ENCODE results near the gene FXYD1. TPM values are rescaled to one million over a fixed set of nuclear protein-coding genes. Genes with fewer than 3 reads are reported as not detected.

Gene FXYD1
- total RNA-seq, 1 experiment from 2014 or later, result 13.3 TPM

DNA sequence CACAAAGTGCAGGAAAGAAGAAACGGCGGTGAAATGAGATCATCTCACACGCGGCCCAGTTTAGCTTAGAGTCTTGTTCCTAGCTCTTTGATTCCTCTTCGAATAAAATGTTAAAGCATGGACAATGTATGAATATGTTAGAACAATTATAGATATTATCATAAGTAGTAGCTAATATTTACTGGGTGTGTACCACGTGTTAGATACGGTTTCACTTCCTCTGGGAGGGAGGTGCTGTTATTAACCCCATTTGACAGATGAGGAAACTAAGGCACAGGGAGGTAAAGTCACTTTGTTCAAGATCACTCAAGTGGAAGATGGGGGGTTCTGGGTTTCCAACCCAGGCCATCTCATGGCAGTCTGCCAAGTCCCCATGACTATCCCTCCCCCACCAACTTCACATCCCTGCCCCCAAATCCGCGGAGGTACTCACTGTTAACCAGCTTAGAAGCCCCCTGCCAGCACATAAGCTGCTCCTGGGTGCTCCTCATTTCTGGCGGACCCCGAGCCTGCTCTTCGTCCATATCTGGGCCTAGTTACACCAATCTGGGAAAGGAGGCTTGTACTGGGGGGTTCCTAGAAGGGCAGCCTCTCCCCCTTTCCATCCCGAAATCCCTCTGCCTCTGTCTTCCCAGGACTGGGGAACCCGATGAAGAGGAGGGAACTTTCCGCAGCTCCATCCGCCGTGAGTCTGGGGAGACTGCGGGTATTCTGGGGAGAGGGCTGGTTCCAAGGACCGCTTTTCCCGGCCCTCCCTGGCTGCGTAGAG, 3.4 kb downstream of the FXYD1 start:
- POLR2A ChIA-PET, result interaction anchor here (0.5 to 2.4 kb wide), 8 partner anchors 10 to 851 kb away, joined by 3 to 15 read pairs (median 4); partner anchors contain the start of gene FXYD5

DNA sequence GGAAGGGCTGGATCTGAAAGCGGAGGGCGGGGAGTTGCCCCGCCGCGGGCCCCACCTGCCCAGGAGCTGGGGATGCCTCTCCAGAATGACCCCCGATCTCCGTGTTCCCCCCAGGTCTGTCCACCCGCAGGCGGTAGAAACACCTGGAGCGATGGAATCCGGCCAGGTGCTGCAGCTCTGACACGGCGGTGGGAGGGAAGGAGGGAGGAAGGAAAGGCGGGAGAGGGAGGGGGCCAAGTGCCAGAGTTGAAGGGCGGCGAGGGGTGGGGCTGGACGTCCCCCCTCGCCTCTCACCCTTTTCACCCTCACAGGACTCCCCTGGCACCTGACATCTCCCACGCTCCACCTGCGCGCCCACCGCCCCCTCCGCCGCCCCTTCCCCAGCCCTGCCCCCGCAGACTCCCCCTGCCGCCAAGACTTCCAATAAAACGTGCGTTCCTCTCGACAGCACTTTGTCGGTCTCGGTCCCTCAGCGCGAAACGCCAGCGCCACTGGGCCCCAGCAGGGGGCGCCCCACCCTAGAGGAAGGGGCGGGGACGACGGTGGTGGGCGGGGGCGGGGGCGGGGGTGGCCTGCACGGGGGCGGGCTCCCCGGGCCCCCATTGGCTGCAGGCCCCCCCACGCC, 4.1 kb downstream of the FXYD1 start:
- ChIA-PET CTCF (interaction anchor here (0.6 to 5.5 kb wide), 41 partner anchors 9 to 353 kb away, joined by 3 to 143 read pairs (median 6); partner anchors contain the start of genes FXYD3 and FXYD5), POLR2A (interaction anchor here (0.6 to 2.4 kb wide), 7 partner anchors 9 to 469 kb away, joined by 3 to 15 read pairs (median 3); partner anchors contain the start of gene FXYD5)
- Mint-ChIP-seq H3K4me3 (peak overlapping the region; percentile 91), H3K27me3 (ENCODE audit: low read depth) (peaks cover 34% of the 10 kb centered on the region), H3K9me3 (no peaks in the 10 kb centered on the region), H3K36me3 (peaks cover 2% of the 10 kb centered on the region; the same call in 1 of the 2 replicates), H3K27ac (no peak overlapping the region), H3K4me1 (peaks cover 44% of the 10 kb centered on the region)
- ATAC-seq (peak; percentile 3), DNase-seq (ENCODE audit: low spot score) (peak; percentile 80)
- TF ChIP-seq ZNF423 (CRISPR knock-in tag; IDR thresholded peaks at IDR 0.05) (peak; percentile 80), IRF2 (CRISPR knock-in tag; IDR thresholded peaks at IDR 0.05; ENCODE audit: borderline replicate concordance, low read depth) (no peak), MYBL2 (CRISPR knock-in tag; IDR thresholded peaks at IDR 0.05) (0 out of 2 replicates have a peak, but pooled peaks have one; percentile 9), EMX1 (CRISPR knock-in tag; IDR thresholded peaks at IDR 0.05) (no peak), ZNF232 (CRISPR knock-in tag; IDR thresholded peaks at IDR 0.05) (no peak), MXD4 (CRISPR knock-in tag; IDR thresholded peaks at IDR 0.05; ENCODE audit: borderline replicate concordance) (no peak), SP1 (CRISPR knock-in tag; conservative IDR thresholded peaks at IDR 0.05) (peak; percentile 53; the same call in 1 of the 2 replicates)
- TF ChIP-seq, protein P1, sequence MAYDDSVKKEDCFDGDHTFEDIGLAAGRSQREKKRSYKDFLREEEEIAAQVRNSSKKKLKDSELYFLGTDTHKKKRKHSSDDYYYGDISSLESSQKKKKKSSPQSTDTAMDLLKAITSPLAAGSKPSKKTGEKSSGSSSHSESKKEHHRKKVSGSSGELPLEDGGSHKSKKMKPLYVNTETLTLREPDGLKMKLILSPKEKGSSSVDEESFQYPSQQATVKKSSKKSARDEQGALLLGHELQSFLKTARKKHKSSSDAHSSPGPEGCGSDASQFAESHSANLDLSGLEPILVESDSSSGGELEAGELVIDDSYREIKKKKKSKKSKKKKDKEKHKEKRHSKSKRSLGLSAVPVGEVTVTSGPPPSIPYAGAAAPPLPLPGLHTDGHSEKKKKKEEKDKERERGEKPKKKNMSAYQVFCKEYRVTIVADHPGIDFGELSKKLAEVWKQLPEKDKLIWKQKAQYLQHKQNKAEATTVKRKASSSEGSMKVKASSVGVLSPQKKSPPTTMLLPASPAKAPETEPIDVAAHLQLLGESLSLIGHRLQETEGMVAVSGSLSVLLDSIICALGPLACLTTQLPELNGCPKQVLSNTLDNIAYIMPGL (CRISPR knock-in tag; IDR thresholded peaks at IDR 0.05), result no peak
- TF ChIP-seq, protein P2, sequence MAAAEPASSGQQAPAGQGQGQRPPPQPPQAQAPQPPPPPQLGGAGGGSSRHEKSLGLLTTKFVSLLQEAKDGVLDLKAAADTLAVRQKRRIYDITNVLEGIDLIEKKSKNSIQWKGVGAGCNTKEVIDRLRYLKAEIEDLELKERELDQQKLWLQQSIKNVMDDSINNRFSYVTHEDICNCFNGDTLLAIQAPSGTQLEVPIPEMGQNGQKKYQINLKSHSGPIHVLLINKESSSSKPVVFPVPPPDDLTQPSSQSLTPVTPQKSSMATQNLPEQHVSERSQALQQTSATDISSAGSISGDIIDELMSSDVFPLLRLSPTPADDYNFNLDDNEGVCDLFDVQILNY (CRISPR knock-in tag; IDR thresholded peaks at IDR 0.05), result 0 out of 2 replicates have a peak, but pooled peaks have one; percentile 22
- TF ChIP-seq, protein P3, sequence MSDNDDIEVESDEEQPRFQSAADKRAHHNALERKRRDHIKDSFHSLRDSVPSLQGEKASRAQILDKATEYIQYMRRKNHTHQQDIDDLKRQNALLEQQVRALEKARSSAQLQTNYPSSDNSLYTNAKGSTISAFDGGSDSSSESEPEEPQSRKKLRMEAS (CRISPR knock-in tag; IDR thresholded peaks at IDR 0.05), result 0 out of 2 replicates have a peak, but pooled peaks have one; percentile 4
- TF ChIP-seq, protein P4, sequence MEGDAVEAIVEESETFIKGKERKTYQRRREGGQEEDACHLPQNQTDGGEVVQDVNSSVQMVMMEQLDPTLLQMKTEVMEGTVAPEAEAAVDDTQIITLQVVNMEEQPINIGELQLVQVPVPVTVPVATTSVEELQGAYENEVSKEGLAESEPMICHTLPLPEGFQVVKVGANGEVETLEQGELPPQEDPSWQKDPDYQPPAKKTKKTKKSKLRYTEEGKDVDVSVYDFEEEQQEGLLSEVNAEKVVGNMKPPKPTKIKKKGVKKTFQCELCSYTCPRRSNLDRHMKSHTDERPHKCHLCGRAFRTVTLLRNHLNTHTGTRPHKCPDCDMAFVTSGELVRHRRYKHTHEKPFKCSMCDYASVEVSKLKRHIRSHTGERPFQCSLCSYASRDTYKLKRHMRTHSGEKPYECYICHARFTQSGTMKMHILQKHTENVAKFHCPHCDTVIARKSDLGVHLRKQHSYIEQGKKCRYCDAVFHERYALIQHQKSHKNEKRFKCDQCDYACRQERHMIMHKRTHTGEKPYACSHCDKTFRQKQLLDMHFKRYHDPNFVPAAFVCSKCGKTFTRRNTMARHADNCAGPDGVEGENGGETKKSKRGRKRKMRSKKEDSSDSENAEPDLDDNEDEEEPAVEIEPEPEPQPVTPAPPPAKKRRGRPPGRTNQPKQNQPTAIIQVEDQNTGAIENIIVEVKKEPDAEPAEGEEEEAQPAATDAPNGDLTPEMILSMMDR (IDR thresholded peaks at IDR 0.05), result peak; percentile 71

More for the DNA sequence above, 3.4 kb downstream of the FXYD1 start:
- H3K9me3 Mint-ChIP-seq, result no peaks in the 10 kb centered on the region
- peaks cover 2% of the 10 kb centered on the region; the same call in 1 of the 2 replicates for H3K36me3 Mint-ChIP-seq
- H3K27me3 Mint-ChIP-seq (ENCODE audit: low read depth), result peaks cover 34% of the 10 kb centered on the region
- H3K4me3 Mint-ChIP-seq, result peak overlapping the region; percentile 91
- peaks cover 44% of the 10 kb centered on the region for H3K4me1 Mint-ChIP-seq
- TF ChIP-seq GRHL2 (CRISPR knock-in tag; IDR thresholded peaks at IDR 0.05; ENCODE audit: insufficient replicate concordance, severe bottlenecking) (no peak), ZNF219 (CRISPR knock-in tag; IDR thresholded peaks at IDR 0.05; ENCODE audit: borderline replicate concordance) (no peak), ETV6 (CRISPR knock-in tag; IDR thresholded peaks at IDR 0.05) (peak; percentile 14; the same call in 1 of the 2 replicates), KAT7 (CRISPR knock-in tag; IDR thresholded peaks at IDR 0.05; ENCODE audit: borderline replicate concordance) (0 out of 2 replicates have a peak, but pooled peaks have one; percentile 13), PRRX2 (CRISPR knock-in tag; IDR thresholded peaks at IDR 0.05) (no peak), MYBL2 (CRISPR knock-in tag; IDR thresholded peaks at IDR 0.05) (no peak), HMGA2 (CRISPR knock-in tag; IDR thresholded peaks at IDR 0.05) (no peak), ZNF671 (CRISPR knock-in tag; IDR thresholded peaks at IDR 0.05) (no peak)
- TF ChIP-seq, protein P3 (CRISPR knock-in tag; IDR thresholded peaks at IDR 0.05), result 0 out of 2 replicates have a peak, but pooled peaks have one; percentile 10
- TF ChIP-seq, protein P5, sequence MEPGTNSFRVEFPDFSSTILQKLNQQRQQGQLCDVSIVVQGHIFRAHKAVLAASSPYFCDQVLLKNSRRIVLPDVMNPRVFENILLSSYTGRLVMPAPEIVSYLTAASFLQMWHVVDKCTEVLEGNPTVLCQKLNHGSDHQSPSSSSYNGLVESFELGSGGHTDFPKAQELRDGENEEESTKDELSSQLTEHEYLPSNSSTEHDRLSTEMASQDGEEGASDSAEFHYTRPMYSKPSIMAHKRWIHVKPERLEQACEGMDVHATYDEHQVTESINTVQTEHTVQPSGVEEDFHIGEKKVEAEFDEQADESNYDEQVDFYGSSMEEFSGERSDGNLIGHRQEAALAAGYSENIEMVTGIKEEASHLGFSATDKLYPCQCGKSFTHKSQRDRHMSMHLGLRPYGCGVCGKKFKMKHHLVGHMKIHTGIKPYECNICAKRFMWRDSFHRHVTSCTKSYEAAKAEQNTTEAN (CRISPR knock-in tag; IDR thresholded peaks at IDR 0.05), result no peak
- TF ChIP-seq, protein P6, sequence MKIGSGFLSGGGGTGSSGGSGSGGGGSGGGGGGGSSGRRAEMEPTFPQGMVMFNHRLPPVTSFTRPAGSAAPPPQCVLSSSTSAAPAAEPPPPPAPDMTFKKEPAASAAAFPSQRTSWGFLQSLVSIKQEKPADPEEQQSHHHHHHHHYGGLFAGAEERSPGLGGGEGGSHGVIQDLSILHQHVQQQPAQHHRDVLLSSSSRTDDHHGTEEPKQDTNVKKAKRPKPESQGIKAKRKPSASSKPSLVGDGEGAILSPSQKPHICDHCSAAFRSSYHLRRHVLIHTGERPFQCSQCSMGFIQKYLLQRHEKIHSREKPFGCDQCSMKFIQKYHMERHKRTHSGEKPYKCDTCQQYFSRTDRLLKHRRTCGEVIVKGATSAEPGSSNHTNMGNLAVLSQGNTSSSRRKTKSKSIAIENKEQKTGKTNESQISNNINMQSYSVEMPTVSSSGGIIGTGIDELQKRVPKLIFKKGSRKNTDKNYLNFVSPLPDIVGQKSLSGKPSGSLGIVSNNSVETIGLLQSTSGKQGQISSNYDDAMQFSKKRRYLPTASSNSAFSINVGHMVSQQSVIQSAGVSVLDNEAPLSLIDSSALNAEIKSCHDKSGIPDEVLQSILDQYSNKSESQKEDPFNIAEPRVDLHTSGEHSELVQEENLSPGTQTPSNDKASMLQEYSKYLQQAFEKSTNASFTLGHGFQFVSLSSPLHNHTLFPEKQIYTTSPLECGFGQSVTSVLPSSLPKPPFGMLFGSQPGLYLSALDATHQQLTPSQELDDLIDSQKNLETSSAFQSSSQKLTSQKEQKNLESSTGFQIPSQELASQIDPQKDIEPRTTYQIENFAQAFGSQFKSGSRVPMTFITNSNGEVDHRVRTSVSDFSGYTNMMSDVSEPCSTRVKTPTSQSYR (CRISPR knock-in tag; IDR thresholded peaks at IDR 0.05), result no peak
- TF ChIP-seq, protein P7, sequence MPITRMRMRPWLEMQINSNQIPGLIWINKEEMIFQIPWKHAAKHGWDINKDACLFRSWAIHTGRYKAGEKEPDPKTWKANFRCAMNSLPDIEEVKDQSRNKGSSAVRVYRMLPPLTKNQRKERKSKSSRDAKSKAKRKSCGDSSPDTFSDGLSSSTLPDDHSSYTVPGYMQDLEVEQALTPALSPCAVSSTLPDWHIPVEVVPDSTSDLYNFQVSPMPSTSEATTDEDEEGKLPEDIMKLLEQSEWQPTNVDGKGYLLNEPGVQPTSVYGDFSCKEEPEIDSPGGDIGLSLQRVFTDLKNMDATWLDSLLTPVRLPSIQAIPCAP (CRISPR knock-in tag; IDR thresholded peaks at IDR 0.05), result no peak
- DNase-seq (ENCODE audit: low spot score) (no peak), ATAC-seq (peak; percentile 11)
- 0 out of 2 replicates have a peak overlapping the region, but pooled peaks have one; percentile 49 for H3K27ac Mint-ChIP-seq
- CTCF ChIA-PET, result interaction anchor here (0.6 to 5.5 kb wide), 54 partner anchors 8 to 599 kb away, joined by 3 to 143 read pairs (median 6); partner anchors contain the start of genes FXYD3, FXYD5 and HPN

Measured in WTC11 (cell line).